Lung (tissue), 12 donors: ENCODE measurements around the gene PIAS1. TPM values are rescaled to one million over a fixed set of nuclear protein-coding genes. Genes with fewer than 3 reads are reported as not detected.

Source experiments
- ATAC-seq: fragments of 200-7000 bp; cut with Tn5 transposase; one replicate; pipeline ENCODE4 v1.9.1; 2020; ENCODE audit warnings: moderate number of reproducible peaks; ENCODE audit not compliant: insufficient read depth, low FRiP score
- DNase-seq, 3 donors: peaks; one replicate each; pipeline ENCODE4 v3.0.0-alpha.2; 2013 to 2017
- H3K27ac ChIP-seq, 2 donors: one replicate each; pipeline ENCODE4 v1.5.1; 2013; ENCODE audit warnings: mild to moderate bottlenecking in 2 of 2, moderate library complexity in 2 of 2, control low read depth in 1 of 2, inconsistent platforms in 1 of 2, low read depth in 1 of 2, low read length in 1 of 2
- H3K27me3 ChIP-seq, 3 donors: one replicate each; pipeline ENCODE4 v1.5.1; 2013; ENCODE audit warnings: low read length in 2 of 3; ENCODE audit not compliant: control insufficient read depth in 3 of 3, insufficient read depth in 3 of 3
- H3K36me3 ChIP-seq, 4 donors: one replicate each; pipeline ENCODE4 v1.5.1; 2013; ENCODE audit warnings: low read length in 4 of 4, mild to moderate bottlenecking in 1 of 4, moderate library complexity in 1 of 4; ENCODE audit not compliant: control insufficient read depth in 4 of 4, insufficient read depth in 4 of 4
- H3K4me1 ChIP-seq, 5 donors: one replicate each; pipeline ENCODE4 v1.5.1; 2013; ENCODE audit warnings: low read length in 5 of 5, mild to moderate bottlenecking in 2 of 5, moderate library complexity in 1 of 5; ENCODE audit not compliant: control insufficient read depth in 5 of 5, insufficient read depth in 5 of 5
- H3K4me3 ChIP-seq: one replicate; pipeline ENCODE4 v1.5.1; 2013; ENCODE audit warnings: mild to moderate bottlenecking, control low read depth, moderate library complexity
- H3K9ac ChIP-seq, 2 donors: one replicate each; pipeline ENCODE4 v1.5.1; 2013; ENCODE audit warnings: low read length in 2 of 2, control low read depth in 1 of 2; ENCODE audit not compliant: insufficient read depth in 1 of 2
- H3K9me3 ChIP-seq, 4 donors: one replicate each; pipeline ENCODE4 v1.5.1; 2013; ENCODE audit warnings: low read length in 3 of 4, mild to moderate bottlenecking in 1 of 4, moderate library complexity in 1 of 4; ENCODE audit not compliant: control insufficient read depth in 4 of 4, insufficient read depth in 3 of 4
- CTCF ChIP-seq: IDR thresholded peaks from 2 replicates; pipeline ENCODE4 v1.5.1; 2012; ENCODE audit warnings: mild to moderate bottlenecking; ENCODE audit errors: control extremely low read depth, extremely low read depth
- WGBS, 2 donors: extraction: QIAGEN DNeasy Blood & Tissue Kit; methylation state at CpG; one replicate each; pipeline ENCODE4 v1.1.7; 2013; 5-methylcytosine and 5-hydroxymethylcytosine counted together
- polyA plus RNA-seq, 2 donors: library from polyadenylated mRNA; stranded (reverse); fragments of 200-250 nt; gene quantifications; one replicate each; pipeline ENCODE4 v1.2.1, GENCODE V29; 2013
- total RNA-seq, 2 donors: library from RNA; depleted of rRNA in 1 of 2; stranded (reverse); fragments of >200 nt in 1 of 2; gene quantifications; one replicate each; pipeline ENCODE4 v1.2.1, GENCODE V29; 2014 to 2021
- donor health status: control.
- donor health status: control.
- donor health status: Bipolar disorder and iron deficiency.
- donor health status: healthy.
- donor health status: DM: yes; HTN: yes; CAD: no.

The PIAS1 gene
- total and polyA plus RNA-seq, 4 donors, result 14.6 to 157 (median 30.4) TPM

GRCh38 chr15:68054628-68055223, 611 bp downstream of the PIAS1 start:
- WGBS, 2 donors, result 0% methylated on average over 31 to 33 of the region's 33 CpGs
- peak overlapping the region; percentile 96 to 97 for H3K27ac ChIP-seq
- no peaks in the 10 kb centered on the region for H3K9me3 ChIP-seq
- H3K9ac ChIP-seq, result peak overlapping the region; percentile 77 to 81
- ATAC-seq (peak; percentile 37), DNase-seq (peak; percentile 81 to 84 (median 82))
- H3K27me3 ChIP-seq, result no peaks in the 10 kb centered on the region
- peaks cover 0 to 27% (median 6%) of the 10 kb centered on the region in 5 donors for H3K4me1 ChIP-seq
- no peaks in the 10 kb centered on the region for H3K36me3 ChIP-seq
- H3K4me3 ChIP-seq, result peak overlapping the region; percentile 93
- TF ChIP-seq CTCF, result no peak

GRCh38 chr15:68055224-68055705, 1.1 kb downstream of the PIAS1 start:
- H3K27ac ChIP-seq, result peak overlapping the region; percentile 96 to 97
- H3K36me3 ChIP-seq, result no peaks in the 10 kb centered on the region
- peaks cover 0 to 27% (median 6%) of the 10 kb centered on the region in 5 donors for H3K4me1 ChIP-seq
- no peaks in the 10 kb centered on the region for H3K27me3 ChIP-seq
- peak; percentile 30 to 73 (median 67) for DNase-seq
- H3K9me3 ChIP-seq, result no peaks in the 10 kb centered on the region
- peak overlapping the region; percentile 93 for H3K4me3 ChIP-seq
- no peak for ATAC-seq
- H3K9ac ChIP-seq, result peak overlapping the region; percentile 77 to 81
- WGBS, 2 donors, result 0 to 1% methylated on average over 15 of the region's 15 CpGs
- TF ChIP-seq CTCF, result no peak

- DNase-seq, result peak in 1 of 3 donors; percentile 26
- H3K9me3 ChIP-seq, result no peaks in the 10 kb centered on the region
- H3K27ac ChIP-seq, result no peak overlapping the region
- H3K9ac ChIP-seq, result peak overlapping the region in 1 of 2 donors; percentile 81
- 29 to 48% methylated on average over 5 of the region's 5 CpGs for WGBS, 2 donors
- H3K4me3 ChIP-seq, result no peak overlapping the region
- TF ChIP-seq CTCF, result no peak
- H3K27me3 ChIP-seq, result no peaks in the 10 kb centered on the region
- H3K4me1 ChIP-seq, result peaks cover 0 to 27% (median 6%) of the 10 kb centered on the region in 5 donors
- ATAC-seq, result no peak
- H3K36me3 ChIP-seq, result no peaks in the 10 kb centered on the region
These were observed 2.2 kb downstream of the PIAS1 start for GRCh38 chr15:68056097-68056865.
